Islet of Langerhans (tissue), 1 donor: ENCODE data around the gene GAA.
"Not testable (repeated sequence)": the region's sequence is repeated elsewhere in the genome, so short reads cannot be mapped to it uniquely, and the experiment has no call there.

Source experiments
- FAIRE-seq: peaks from one replicate; lab custom pipeline; 2011; peaks lifted over from hg19 to GRCh38; lab: Jason Lieb, UNC

Gene GAA

DNA sequence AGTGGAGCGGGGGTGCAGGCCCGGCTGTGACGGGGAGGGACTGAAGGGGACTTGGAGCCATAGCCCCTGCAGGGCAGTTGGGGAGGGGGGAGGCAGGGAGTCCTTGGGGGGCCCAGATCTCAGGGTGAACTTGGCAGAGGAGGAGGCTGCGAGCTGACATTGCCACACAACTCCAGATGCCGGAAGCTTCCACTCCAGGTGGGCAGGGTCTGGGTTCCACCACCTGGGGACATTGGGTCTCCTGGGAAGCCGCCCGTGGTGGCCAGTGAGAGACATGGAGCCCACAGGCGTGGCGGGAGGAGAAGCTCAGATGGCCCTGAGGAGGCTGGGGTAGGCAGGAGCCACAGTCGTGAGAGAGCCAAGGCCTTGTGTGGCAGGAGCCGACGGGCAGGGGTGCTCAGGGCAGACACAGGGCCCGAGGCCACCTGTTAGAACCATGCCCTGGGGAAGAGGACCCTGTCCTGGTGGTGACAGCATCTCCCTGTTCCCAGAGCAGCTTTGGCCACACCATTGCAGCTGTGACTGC lies 18.2 kb upstream of the GAA start:
- no peak for FAIRE-seq

GRCh38 chr17:80084773-80085172 lies 16.6 kb upstream of the GAA start:
- no peak for FAIRE-seq

GRCh38 chr17:80086081-80086480 lies 15.3 kb upstream of the GAA start:
- FAIRE-seq = no peak

- FAIRE-seq = no peak
Observed at GRCh38 chr17:80086616-80087015, 14.8 kb upstream of the GAA start.

DNA sequence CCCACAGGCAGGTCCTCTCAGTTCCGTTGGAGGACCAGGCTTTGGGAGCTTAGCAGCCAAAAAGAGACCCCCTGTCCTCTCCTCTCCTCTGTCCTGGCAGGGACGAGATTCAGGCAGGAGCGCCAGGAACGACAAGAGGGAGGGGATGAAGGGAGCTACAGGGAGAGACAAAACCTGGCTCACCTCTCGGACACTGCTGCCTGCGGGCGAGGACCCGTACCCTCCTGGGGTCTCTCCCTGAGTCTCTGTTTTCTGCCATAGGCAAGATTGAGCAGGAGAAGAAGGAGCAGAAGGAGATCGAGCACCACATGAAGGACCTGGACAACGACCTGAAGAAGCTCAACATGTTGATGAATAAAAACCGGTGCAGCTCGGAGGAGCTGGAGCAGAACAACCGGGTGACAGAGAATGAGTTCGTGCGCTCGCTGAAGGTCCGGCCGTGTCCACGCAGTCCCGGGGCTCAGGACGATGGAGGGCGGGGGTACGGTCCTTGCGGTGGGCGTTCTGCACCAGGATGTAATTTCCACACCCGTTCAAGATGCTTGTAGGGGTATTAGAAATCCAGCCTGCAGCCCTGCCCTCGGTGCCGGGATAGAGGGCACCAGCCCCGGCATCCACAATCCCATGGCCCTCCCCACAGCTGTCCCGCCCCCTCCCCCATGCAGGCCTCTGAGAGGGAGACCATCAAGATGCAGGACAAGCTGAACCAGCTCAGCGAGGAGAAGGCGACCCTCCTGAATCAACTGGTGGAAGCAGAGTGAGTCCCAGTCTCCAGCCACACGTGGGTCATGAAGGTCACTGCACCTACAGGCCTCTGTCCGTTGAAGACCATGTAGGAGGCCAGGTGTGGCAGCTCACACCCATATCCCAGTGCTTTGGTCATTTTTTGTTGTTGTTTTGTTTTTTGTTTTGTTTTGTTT lies 13.8 kb upstream of the GAA start:
- no peak for FAIRE-seq

GRCh38 chr17:80089762-80090161 lies 11.6 kb upstream of the GAA start:
- FAIRE-seq = no peak

DNA sequence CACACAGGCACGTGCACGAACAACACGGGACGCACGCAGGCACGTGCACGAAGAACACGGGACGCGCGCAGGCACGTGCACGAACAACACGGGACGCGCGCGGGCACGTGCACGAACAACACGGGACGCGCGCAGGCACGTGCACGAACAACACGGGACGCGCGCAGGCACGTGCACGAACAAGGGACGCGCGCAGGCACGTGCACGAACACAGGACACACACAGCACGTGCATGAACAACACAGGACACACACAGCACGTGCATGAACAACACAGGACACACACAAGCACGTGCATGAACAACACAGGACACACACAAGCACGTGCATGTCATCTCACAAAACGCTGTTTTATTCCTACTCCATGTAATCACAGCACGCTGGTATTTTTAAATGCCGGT lies 11.2 kb upstream of the GAA start:
- FAIRE-seq = not testable (repeated sequence)

- FAIRE-seq = no peak
Observed at GRCh38 chr17:80091376-80091775, 10.0 kb upstream of the GAA start.

DNA sequence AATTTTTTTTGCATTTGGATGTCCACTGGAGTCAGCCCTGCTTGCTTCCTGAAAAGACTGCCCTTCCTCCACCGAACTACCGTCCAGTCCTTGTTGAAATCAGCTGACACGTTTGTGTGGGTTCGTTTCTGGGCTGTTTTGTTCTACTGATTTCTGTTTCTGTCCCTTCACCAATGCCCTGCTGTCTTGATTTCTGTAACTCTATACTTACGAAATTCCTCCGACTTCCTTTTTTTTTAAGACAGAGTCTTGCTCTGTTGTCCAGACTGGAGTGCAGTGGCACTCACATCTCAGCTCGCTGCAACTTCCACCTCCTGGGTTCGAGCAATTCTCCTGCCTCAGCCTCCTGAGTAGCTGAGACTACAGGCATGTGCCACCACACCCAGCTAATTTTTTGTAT lies 8.4 kb upstream of the GAA start:
- no peak for FAIRE-seq

GRCh38 chr17:80095038-80095843 lies 6.1 kb upstream of the GAA start:
- FAIRE-seq = no peak

GRCh38 chr17:80095844-80096475 lies 5.4 kb upstream of the GAA start:
- no peak for FAIRE-seq

GRCh38 chr17:80096561-80097021 lies 4.8 kb upstream of the GAA start:
- no peak for FAIRE-seq

GRCh38 chr17:80097127-80097621 lies 4.2 kb upstream of the GAA start:
- FAIRE-seq = no peak

GRCh38 chr17:80097844-80098691 lies 3.3 kb upstream of the GAA start:
- no peak for FAIRE-seq

- no peak for FAIRE-seq
Observed at GRCh38 chr17:80099291-80100034, 1.9 kb upstream of the GAA start.

- FAIRE-seq = no peak
Observed at GRCh38 chr17:80100035-80100323, 1.4 kb upstream of the GAA start.

DNA sequence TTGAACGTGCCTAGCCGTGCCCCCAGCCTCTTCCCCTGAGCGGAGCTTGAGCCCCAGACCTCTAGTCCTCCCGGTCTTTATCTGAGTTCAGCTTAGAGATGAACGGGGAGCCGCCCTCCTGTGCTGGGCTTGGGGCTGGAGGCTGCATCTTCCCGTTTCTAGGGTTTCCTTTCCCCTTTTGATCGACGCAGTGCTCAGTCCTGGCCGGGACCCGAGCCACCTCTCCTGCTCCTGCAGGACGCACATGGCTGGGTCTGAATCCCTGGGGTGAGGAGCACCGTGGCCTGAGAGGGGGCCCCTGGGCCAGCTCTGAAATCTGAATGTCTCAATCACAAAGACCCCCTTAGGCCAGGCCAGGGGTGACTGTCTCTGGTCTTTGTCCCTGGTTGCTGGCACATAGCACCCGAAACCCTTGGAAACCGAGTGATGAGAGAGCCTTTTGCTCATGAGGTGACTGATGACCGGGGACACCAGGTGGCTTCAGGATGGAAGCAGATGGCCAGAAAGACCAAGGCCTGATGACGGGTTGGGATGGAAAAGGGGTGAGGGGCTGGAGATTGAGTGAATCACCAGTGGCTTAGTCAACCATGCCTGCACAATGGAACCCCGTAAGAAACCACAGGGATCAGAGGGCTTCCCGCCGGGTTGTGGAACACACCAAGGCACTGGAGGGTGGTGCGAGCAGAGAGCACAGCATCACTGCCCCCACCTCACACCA lies 724 bp downstream of the GAA start:
- FAIRE-seq = no peak

DNA sequence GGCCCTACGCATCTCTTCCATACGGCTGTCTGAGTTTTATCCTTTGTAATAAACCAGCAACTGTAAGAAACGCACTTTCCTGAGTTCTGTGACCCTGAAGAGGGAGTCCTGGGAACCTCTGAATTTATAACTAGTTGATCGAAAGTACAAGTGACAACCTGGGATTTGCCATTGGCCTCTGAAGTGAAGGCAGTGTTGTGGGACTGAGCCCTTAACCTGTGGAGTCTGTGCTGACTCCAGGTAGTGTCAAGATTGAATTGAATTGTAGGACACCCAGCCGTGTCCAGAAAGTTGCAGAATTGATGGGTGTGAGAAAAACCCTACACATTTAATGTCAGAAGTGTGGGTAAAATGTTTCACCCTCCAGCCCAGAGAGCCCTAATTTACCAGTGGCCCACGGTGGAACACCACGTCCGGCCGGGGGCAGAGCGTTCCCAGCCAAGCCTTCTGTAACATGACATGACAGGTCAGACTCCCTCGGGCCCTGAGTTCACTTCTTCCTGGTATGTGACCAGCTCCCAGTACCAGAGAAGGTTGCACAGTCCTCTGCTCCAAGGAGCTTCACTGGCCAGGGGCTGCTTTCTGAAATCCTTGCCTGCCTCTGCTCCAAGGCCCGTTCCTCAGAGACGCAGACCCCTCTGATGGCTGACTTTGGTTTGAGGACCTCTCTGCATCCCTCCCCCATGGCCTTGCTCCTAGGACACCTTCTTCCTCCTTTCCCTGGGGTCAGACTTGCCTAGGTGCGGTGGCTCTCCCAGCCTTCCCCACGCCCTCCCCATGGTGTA lies 1.5 kb downstream of the GAA start:
- FAIRE-seq = no peak

DNA sequence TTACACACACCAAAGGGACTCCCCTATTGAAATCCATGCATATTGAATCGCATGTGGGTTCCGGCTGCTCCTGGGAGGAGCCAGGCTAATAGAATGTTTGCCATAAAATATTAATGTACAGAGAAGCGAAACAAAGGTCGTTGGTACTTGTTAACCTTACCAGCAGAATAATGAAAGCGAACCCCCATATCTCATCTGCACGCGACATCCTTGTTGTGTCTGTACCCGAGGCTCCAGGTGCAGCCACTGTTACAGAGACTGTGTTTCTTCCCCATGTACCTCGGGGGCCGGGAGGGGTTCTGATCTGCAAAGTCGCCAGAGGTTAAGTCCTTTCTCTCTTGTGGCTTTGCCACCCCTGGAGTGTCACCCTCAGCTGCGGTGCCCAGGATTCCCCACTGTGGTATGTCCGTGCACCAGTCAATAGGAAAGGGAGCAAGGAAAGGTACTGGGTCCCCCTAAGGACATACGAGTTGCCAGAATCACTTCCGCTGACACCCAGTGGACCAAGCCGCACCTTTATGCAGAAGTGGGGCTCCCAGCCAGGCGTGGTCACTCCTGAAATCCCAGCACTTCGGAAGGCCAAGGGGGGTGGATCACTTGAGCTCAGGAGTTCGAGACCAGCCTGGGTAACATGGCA lies 2.2 kb downstream of the GAA start:
- no peak for FAIRE-seq
